ENCODE results near the gene MED9.

- TF ChIP-seq EZH2phosphoT487 (IDR thresholded peaks at IDR 0.05; ENCODE audit: low read length) (no peak), EZH2 (optimal IDR thresholded peaks at IDR 0.05; ENCODE audit: low read depth, low read length) (no peak)
- TF ChIP-seq, protein P1, sequence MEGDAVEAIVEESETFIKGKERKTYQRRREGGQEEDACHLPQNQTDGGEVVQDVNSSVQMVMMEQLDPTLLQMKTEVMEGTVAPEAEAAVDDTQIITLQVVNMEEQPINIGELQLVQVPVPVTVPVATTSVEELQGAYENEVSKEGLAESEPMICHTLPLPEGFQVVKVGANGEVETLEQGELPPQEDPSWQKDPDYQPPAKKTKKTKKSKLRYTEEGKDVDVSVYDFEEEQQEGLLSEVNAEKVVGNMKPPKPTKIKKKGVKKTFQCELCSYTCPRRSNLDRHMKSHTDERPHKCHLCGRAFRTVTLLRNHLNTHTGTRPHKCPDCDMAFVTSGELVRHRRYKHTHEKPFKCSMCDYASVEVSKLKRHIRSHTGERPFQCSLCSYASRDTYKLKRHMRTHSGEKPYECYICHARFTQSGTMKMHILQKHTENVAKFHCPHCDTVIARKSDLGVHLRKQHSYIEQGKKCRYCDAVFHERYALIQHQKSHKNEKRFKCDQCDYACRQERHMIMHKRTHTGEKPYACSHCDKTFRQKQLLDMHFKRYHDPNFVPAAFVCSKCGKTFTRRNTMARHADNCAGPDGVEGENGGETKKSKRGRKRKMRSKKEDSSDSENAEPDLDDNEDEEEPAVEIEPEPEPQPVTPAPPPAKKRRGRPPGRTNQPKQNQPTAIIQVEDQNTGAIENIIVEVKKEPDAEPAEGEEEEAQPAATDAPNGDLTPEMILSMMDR (IDR thresholded peaks at IDR 0.05; ENCODE audit: low read length) = no peak
Observed at GRCh38 chr17:17528696-17529652, 52.2 kb downstream of the MED9 start.
